K562 (cell line): Measurements from ENCODE around the gene ALAS2. TPM values are rescaled to one million over a fixed set of nuclear protein-coding genes. Genes with fewer than 3 reads are reported as not detected.

ENCODE experiments used
- ARID3B ChIP-seq: fragments of 250-450 bp; sonication (Bioruptor Pico); IDR thresholded peaks from 2 replicates; pipeline ENCODE4 v1.4.0; 2020; ENCODE audit warnings: borderline replicate concordance
- BMI1 ChIP-seq: fragments of 150-350 bp; IDR thresholded peaks from 2 replicates; pipeline ENCODE4 v1.6.1; 2014; ENCODE audit warnings: low read length
- CGGBP1 ChIP-seq: fragments of 250-450 bp; sonication (Bioruptor Pico); IDR thresholded peaks from 2 replicates; pipeline ENCODE4 v1.9.0; 2021; ENCODE audit warnings: mild to moderate bottlenecking
- CREM ChIP-seq: IDR thresholded peaks from 2 replicates; pipeline ENCODE4 v1.6.1; 2014; ENCODE audit warnings: antibody characterized with exemption, low read depth
- FOSL1 ChIP-seq: fragments of 200-800 bp; sonication (Bioruptor generic); conservative IDR thresholded peaks from 2 replicates; pipeline ENCODE4 v1.6.1; 2016; ENCODE audit warnings: missing genetic modification characterization, missing compliant biosample characterization
- FOXA3 ChIP-seq, 2 experiments: fragments of 450-650 bp in 1 of 2; sonication (generic) in 1 of 2; formaldehyde crosslinking; IDR thresholded peaks in 1 of 2; conservative IDR thresholded peaks in 1 of 2; 2 replicates each; pipeline versions ENCODE4 v1.4.0 to v1.8.0; 2020 to 2022; ENCODE audit warnings: mild to moderate bottlenecking in 2 of 2, missing genetic modification reagents in 1 of 2
- KDM1A ChIP-seq, 2 experiments: fragments of 450-650 bp; IDR thresholded peaks; 2 replicates each; pipeline ENCODE4 v1.6.1; 2016; ENCODE audit warnings: mild to moderate bottlenecking in 2 of 2
- KDM4B ChIP-seq, 2 experiments: fragments of 450-650 bp in 1 of 2; sonication (generic) in 1 of 2; IDR thresholded peaks; 2 replicates each; pipeline ENCODE4 v1.6.1; 2016 to 2017; ENCODE audit warnings: borderline replicate concordance in 2 of 2, antibody characterized with exemption in 1 of 2, low read depth in 1 of 2, mild to moderate bottlenecking in 1 of 2
- MYBL2 ChIP-seq, 2 experiments: fragments of 450-650 bp in 1 of 2; sonication (generic) in 1 of 2; formaldehyde crosslinking in 1 of 2; IDR thresholded peaks; 2 replicates each; pipeline versions ENCODE4 v1.6.1 to v1.8.1; 2017 to 2022; ENCODE audit warnings: borderline replicate concordance in 1 of 2, inconsistent platforms in 1 of 2, low read depth in 1 of 2, mild to moderate bottlenecking in 1 of 2, missing genetic modification reagents in 1 of 2, moderate library complexity in 1 of 2
- NCOR1 ChIP-seq: fragments of 450-650 bp; IDR thresholded peaks from 2 replicates; pipeline ENCODE4 v1.6.1; 2016; ENCODE audit warnings: mild to moderate bottlenecking, moderate library complexity
- PYGO2 ChIP-seq: fragments of 450-650 bp; IDR thresholded peaks from 2 replicates; pipeline ENCODE4 v1.6.1; 2016; ENCODE audit warnings: mild to moderate bottlenecking, missing genetic modification characterization, moderate library complexity, missing compliant biosample characterization
- RAD21 ChIP-seq, 2 experiments: fragments of 250-450 bp in 1 of 2; fragments of 450-650 bp in 1 of 2; sonication (Bioruptor Pico) in 1 of 2; formaldehyde crosslinking in 1 of 2; IDR thresholded peaks in 1 of 2; conservative IDR thresholded peaks in 1 of 2; 2 replicates each; pipeline versions ENCODE4 v1.4.0 to v1.8.0; 2020 to 2022; ENCODE audit warnings: mild to moderate bottlenecking in 2 of 2, moderate library complexity in 1 of 2
- RFX7 ChIP-seq: fragments of 250-450 bp; sonication (Bioruptor Pico); IDR thresholded peaks from 2 replicates; pipeline ENCODE4 v1.5.1; 2021; ENCODE audit warnings: mild to moderate bottlenecking
- SIRT6 ChIP-seq: IDR thresholded peaks from one replicate; pipeline ENCODE4 v1.6.1; 2012; ENCODE audit warnings: low read depth, mild to moderate bottlenecking, control low read depth, inconsistent platforms, low read length, moderate library complexity
- SMAD1 ChIP-seq: fragments of 150-350 bp; IDR thresholded peaks from 2 replicates; pipeline ENCODE4 v1.6.1; 2014; ENCODE audit warnings: low read length, low read depth; ENCODE audit not compliant: partially characterized antibody
- SMARCE1 ChIP-seq: fragments of 450-650 bp; IDR thresholded peaks from 2 replicates; pipeline ENCODE4 v1.7.1; 2016; ENCODE audit warnings: mild to moderate bottlenecking
- ZC3H4 ChIP-seq: sonication (generic); formaldehyde crosslinking; IDR thresholded peaks from 2 replicates; pipeline ENCODE4 v1.9.0; 2021; ENCODE audit warnings: missing genetic modification reagents, borderline replicate concordance
- ZNF354B ChIP-seq: fragments of 250-450 bp; sonication (Bioruptor Pico); IDR thresholded peaks from 2 replicates; pipeline ENCODE4 v1.4.0; 2020
- ZNF449 ChIP-seq: fragments of 250-450 bp; sonication (Bioruptor Pico); IDR thresholded peaks from 2 replicates; pipeline ENCODE4 v1.8.0; 2022; ENCODE audit warnings: moderate library complexity, mild to moderate bottlenecking, inconsistent platforms
- ZNF609 ChIP-seq: sonication (generic); formaldehyde crosslinking; IDR thresholded peaks from 2 replicates; pipeline ENCODE4 v1.8.1; 2023; ENCODE audit warnings: missing genetic modification reagents, mild to moderate bottlenecking, borderline replicate concordance
- ZNF75A ChIP-seq: fragments of 450-650 bp; formaldehyde crosslinking; IDR thresholded peaks from 2 replicates; pipeline ENCODE4 v1.4.0; 2020; ENCODE audit warnings: mild to moderate bottlenecking
- polyA plus RNA-seq, 8 experiments: library from polyadenylated mRNA; depleted of rRNA in 4 of 8; stranded (reverse) in 5 of 8; unstranded in 3 of 8; fragments of >200 nt; fragmentation: Nextera tagmentation in 2 of 8; fragmentation: Illumina TruSeq in 1 of 8; extraction: Ambion mirVana in 2 of 8; extraction: Trizol in 1 of 8; gene quantifications; 2 replicates each; pipeline versions ENCODE4 v1.2.1 to v1.2.3, GENCODE V29; 2011 to 2014; ENCODE audit warnings: inconsistent platforms in 1 of 8, missing spikeins in 1 of 8
- total RNA-seq, 7 experiments: library from RNA; depleted of rRNA in 6 of 7; stranded (reverse); fragments of >200 nt in 6 of 7; fragmentation: Illumina TruSeq in 2 of 7; extraction: Trizol in 2 of 7; gene quantifications; 2 replicates each; pipeline versions ENCODE4 v1.2.1 to v1.2.3, GENCODE V29; 2011 to 2021; ENCODE audit warnings: low replicate concordance in 1 of 7

ALAS2 gene
- total and polyA plus RNA-seq, 9 of the 15 experiments (the other 6 are each of a cell fraction or from before 2014, with no cell fraction given), result 14.6 to 101 (median 33.4) TPM

GRCh38 chrX:55014897-55015299 is 15.9 kb downstream of the ALAS2 start (continued):
- no peak for TF ChIP-seq RFX7
- peak; percentile 63 for TF ChIP-seq FOSL1
- TF ChIP-seq ZNF609 (CRISPR knock-in tag), result no peak
- no peak for TF ChIP-seq ZC3H4 (CRISPR knock-in tag)
- no peak for TF ChIP-seq ARID3B (CRISPR knock-in tag)
- no peak for TF ChIP-seq FOXA3 (CRISPR knock-in tag; conservative IDR thresholded peaks at IDR 0.05 in 1 of 2, IDR thresholded peaks at IDR 0.05 in 1 of 2)
- TF ChIP-seq CGGBP1 (CRISPR knock-in tag), result 0 out of 2 replicates have a peak, but pooled peaks have one; percentile 28
- TF ChIP-seq RAD21 (CRISPR knock-in tag; conservative IDR thresholded peaks at IDR 0.05 in 1 of 2, IDR thresholded peaks at IDR 0.05 in 1 of 2), result peak in 1 of 2 experiments; percentile 31; a peak in 2 of 4 replicates
- peak; percentile 88 for TF ChIP-seq SMARCE1
- no peak for TF ChIP-seq PYGO2 (tag)
- peak; percentile 39; the same call in 1 of the 2 replicates for TF ChIP-seq ZNF449 (CRISPR knock-in tag)
- no peak for TF ChIP-seq ZNF75A (CRISPR knock-in tag)
- peak; percentile 79 for TF ChIP-seq CREM
- no peak for TF ChIP-seq KDM4B (IDR thresholded peaks at IDR 0.05; ENCODE audit: borderline replicate concordance in 2 of 2, low read depth in 1 of 2)
- TF ChIP-seq MYBL2 (IDR thresholded peaks at IDR 0.05; ENCODE audit: low read depth), result no peak
- no peak for TF ChIP-seq MYBL2 (CRISPR knock-in tag; IDR thresholded peaks at IDR 0.05; ENCODE audit: borderline replicate concordance)
- peak; percentile 78 to 80 for TF ChIP-seq KDM1A (IDR thresholded peaks at IDR 0.05)
- no peak for TF ChIP-seq SIRT6
- TF ChIP-seq ZNF354B, result no peak
- TF ChIP-seq SMAD1, result peak; percentile 66
- TF ChIP-seq NCOR1, result peak; percentile 99
- TF ChIP-seq BMI1, result no peak
